Right cardiac atrium (tissue), 5 donors: Measurements from ENCODE around the gene KLF4. TPM values are rescaled to one million over a fixed set of nuclear protein-coding genes. Genes with fewer than 3 reads are reported as not detected.
A peak's percentile ranks its signal among the peaks of the same experiment; 100 is the strongest.

Experiments used
- ATAC-seq, 2 donors: fragments of 200-7000 bp; cut with Tn5 transposase; one replicate each; pipeline versions ENCODE4 v1.8.0 to v1.9.1; 2020; ENCODE audit warnings: moderate library complexity in 2 of 2, mild to moderate bottlenecking in 1 of 2
- DNase-seq, 3 donors: peaks; one replicate each; pipeline ENCODE4 v3.0.0-alpha.2; 2020
- H3K27ac ChIP-seq: one replicate; pipeline ENCODE4 v1.5.1; 2013; ENCODE audit warnings: mild to moderate bottlenecking, low read length, control low read depth, moderate library complexity
- H3K27me3 ChIP-seq: one replicate; pipeline ENCODE4 v1.6.1; 2013; ENCODE audit not compliant: control insufficient read depth, insufficient read depth
- H3K4me1 ChIP-seq: one replicate; pipeline ENCODE4 v1.6.1; 2013; ENCODE audit warnings: low read length; ENCODE audit not compliant: control insufficient read depth, insufficient read depth
- H3K4me3 ChIP-seq: one replicate; pipeline ENCODE4 v1.5.1; 2013; ENCODE audit warnings: low read length, control low read depth
- H3K9me3 ChIP-seq: one replicate; pipeline ENCODE4 v1.6.1; 2013; ENCODE audit warnings: low read length; ENCODE audit not compliant: control insufficient read depth
- WGBS: extraction: QIAGEN DNeasy Blood & Tissue Kit; methylation state at CpG from one replicate; pipeline ENCODE4 v1.1.7; 2013; 5-methylcytosine and 5-hydroxymethylcytosine counted together
- intact Hi-C, 4 donors: fragments of 100-400 bp; cut with DNase I; formaldehyde crosslinking; loops; one replicate each; pipeline versions ENCODE4 v1.11.0 to v1.14.0; 2022 to 2023
- long read RNA-seq, 4 donors: library from polyadenylated mRNA; unstranded; transcript quantifications; one replicate each; pipeline ENCODE4 v2.0.0, GENCODE V29; 2020 to 2021
- polyA plus RNA-seq: library from polyadenylated mRNA; stranded (reverse); fragments of 200-250 nt; gene quantifications from one replicate; pipeline ENCODE4 v1.2.3, GENCODE V29; 2013
- total RNA-seq, 4 donors: library from RNA; stranded (reverse); fragmentation: NEBNext Ultra II Directional; extraction: Animal tissue kit (Norgen Biotek cat#: 25700); gene quantifications; one replicate each; pipeline ENCODE4 v1.2.1, GENCODE V29; 2021
- donor health status: healthy with polysubstance abuse.
- donor health status: DM: no; HTN: yes; CAD: no.
- donor health status: DM: no; HTN: no; CAD: no.
- donor health status: DM: no; HTN: yes; CAD: no; lungs with severe emphysema.
- donor health status: DM: yes; HTN: yes; CAD: no.

Gene KLF4
- total RNA-seq (10 to 100 TPM; 37.0 to 71.6 (median 44.0) TPM), polyA plus RNA-seq (44.1 TPM)
- long read RNA-seq, donor 1, transcript KLF4-205 (3 exons, 2,393 nt): minor isoform, 12 of 54 reads
- long read RNA-seq, donor 1, transcript KLF4-201 (5 exons, 2,813 nt): major isoform, 33 of 54 reads
- long read RNA-seq, donor 1, partial matches to known transcripts: 7 of 54 reads
- long read RNA-seq, donor 1, other reads (novel, unspliced or antisense): 2 of 54 reads
- long read RNA-seq, donor 2, transcript KLF4-205 (3 exons, 2,393 nt): minor isoform, 7 of 27 reads
- long read RNA-seq, donor 2, transcript KLF4-201 (5 exons, 2,813 nt): major isoform, 17 of 27 reads
- long read RNA-seq, donor 2, partial matches to known transcripts: 3 of 27 reads
- long read RNA-seq, donor 2, other reads (novel, unspliced or antisense): 0 of 27 reads
- long read RNA-seq, donor 3, transcript KLF4-201 (5 exons, 2,813 nt): minor isoform, 27 of 109 reads
- long read RNA-seq, donor 3, transcript KLF4-205 (3 exons, 2,393 nt): major isoform, 54 of 109 reads
- long read RNA-seq, donor 3, partial matches to known transcripts: 17 of 109 reads
- long read RNA-seq, donor 3, other reads (novel, unspliced or antisense): 11 of 109 reads
- long read RNA-seq, donor 4, transcript KLF4-201 (5 exons, 2,813 nt): minor isoform, 8 of 21 reads
- long read RNA-seq, donor 4, transcript KLF4-205 (3 exons, 2,393 nt): major isoform, 9 of 21 reads
- long read RNA-seq, donor 4, partial matches to known transcripts: 1 of 21 reads
- long read RNA-seq, donor 4, other reads (novel, unspliced or antisense): 3 of 21 reads

GRCh38 chr9:107489687-107490605 is at the start of gene KLF4:
TSS of gene KLF4 (minus strand) at chr9:107489769. CDS start at chr9:107489172, 597 bp downstream.
- intact Hi-C loops: loop anchor here (2.0 to 10.0 kb wide), 9 partner anchors 95 to 1077 kb away; no protein-coding TSS in a partner anchor

GRCh38 chr9:107536462-107536861 is 46.9 kb upstream of the KLF4 start:
- Histone ChIP-seq H3K27me3 (no peaks in the 10 kb centered on the region), H3K27ac (no peak overlapping the region), H3K9me3 (no peaks in the 10 kb centered on the region), H3K4me3 (no peak overlapping the region), H3K4me1 (no peaks in the 10 kb centered on the region)
- no peak for ATAC-seq
- no peak for DNase-seq
- 70% methylated on average over 3 of the region's 3 CpGs for WGBS
- intact Hi-C loops: no loop called here

More at GRCh38 chr9:107489687-107490605, at the start of gene KLF4:
- no peaks in the 10 kb centered on the region for H3K9me3 ChIP-seq
- under 1% methylated on average over 101 of the region's 101 CpGs for WGBS
- DNase-seq (peak; percentile 92 to 97 (median 95)), ATAC-seq (peak; percentile 82 to 90)
- peak within 1 kb of the TSS; percentile 98 for H3K27ac ChIP-seq
- no peaks in the 10 kb centered on the region for H3K27me3 ChIP-seq
- peak within 1 kb of the TSS; percentile 76 for H3K4me3 ChIP-seq
- H3K4me1 ChIP-seq: no peaks in the 10 kb centered on the region

GRCh38 chr9:107534510-107535078 is 45.0 kb upstream of the KLF4 start:
- Histone ChIP-seq H3K4me1 (no peaks in the 10 kb centered on the region), H3K27ac (no peak overlapping the region), H3K4me3 (no peak overlapping the region), H3K9me3 (no peaks in the 10 kb centered on the region), H3K27me3 (no peaks in the 10 kb centered on the region)
- DNase-seq (no peak), ATAC-seq (no peak)
- intact Hi-C loops: no loop called here
- 94% methylated on average over 14 of the region's 14 CpGs for WGBS

- 85% methylated on average over 1 of the region's 1 CpG for WGBS
- ATAC-seq (no peak), DNase-seq (no peak)
- Histone ChIP-seq H3K4me3 (no peak overlapping the region), H3K9me3 (no peaks in the 10 kb centered on the region), H3K4me1 (no peaks in the 10 kb centered on the region), H3K27me3 (no peaks in the 10 kb centered on the region), H3K27ac (no peak overlapping the region)
- intact Hi-C loops: no loop called here
Observed at GRCh38 chr9:107530679-107531078, 41.1 kb upstream of the KLF4 start.

- Histone ChIP-seq H3K4me3 (no peak overlapping the region), H3K9me3 (no peaks in the 10 kb centered on the region), H3K27ac (no peak overlapping the region), H3K4me1 (no peaks in the 10 kb centered on the region), H3K27me3 (no peaks in the 10 kb centered on the region)
- 90% methylated on average over 6 of the region's 6 CpGs for WGBS
- ATAC-seq (no peak), DNase-seq (no peak)
- intact Hi-C loops: no loop called here
Observed at GRCh38 chr9:107528686-107529085, 39.1 kb upstream of the KLF4 start.

- WGBS: 85% methylated on average over 6 of the region's 6 CpGs
Observed at GRCh38 chr9:107523539-107523938, 34.0 kb upstream of the KLF4 start.

GRCh38 chr9:107520186-107520585 is 30.6 kb upstream of the KLF4 start:
- no peaks in the 10 kb centered on the region for H3K27me3 ChIP-seq
- H3K27ac ChIP-seq: no peak overlapping the region
- no peaks in the 10 kb centered on the region for H3K4me1 ChIP-seq
- no peaks in the 10 kb centered on the region for H3K9me3 ChIP-seq
- intact Hi-C loops: no loop called here
- WGBS: 96% methylated on average over 1 of the region's 1 CpG
- no peak for DNase-seq
- H3K4me3 ChIP-seq: no peak overlapping the region
- ATAC-seq: no peak

More at GRCh38 chr9:107523539-107523938, 34.0 kb upstream of the KLF4 start:
- no peaks in the 10 kb centered on the region for H3K9me3 ChIP-seq
- ATAC-seq: no peak
- no peaks in the 10 kb centered on the region for H3K27me3 ChIP-seq
- intact Hi-C loops: no loop called here
- H3K4me3 ChIP-seq: no peak overlapping the region
- DNase-seq: no peak
- H3K4me1 ChIP-seq: no peaks in the 10 kb centered on the region
- H3K27ac ChIP-seq: no peak overlapping the region

- Histone ChIP-seq H3K27me3 (no peaks in the 10 kb centered on the region), H3K27ac (no peak overlapping the region), H3K9me3 (no peaks in the 10 kb centered on the region), H3K4me1 (no peaks in the 10 kb centered on the region), H3K4me3 (no peak overlapping the region)
- intact Hi-C loops: no loop called here
- no peak for DNase-seq
- WGBS: 57% methylated on average over 6 of the region's 6 CpGs
- ATAC-seq: no peak
Observed at GRCh38 chr9:107518037-107518807, 28.7 kb upstream of the KLF4 start.

GRCh38 chr9:107513464-107514100 is 24.0 kb upstream of the KLF4 start:
- intact Hi-C loops: no loop called here
- no peak overlapping the region for H3K27ac ChIP-seq
- ATAC-seq: peak in 1 of 2 donors; percentile 76

More at GRCh38 chr9:107513464-107514100, 24.0 kb upstream of the KLF4 start:
- DNase-seq: no peak
- Histone ChIP-seq H3K4me3 (no peak overlapping the region), H3K9me3 (no peaks in the 10 kb centered on the region), H3K27me3 (no peaks in the 10 kb centered on the region), H3K4me1 (no peaks in the 10 kb centered on the region)
- WGBS: 56% methylated on average over 2 of the region's 2 CpGs
